ENCODE results near the gene SMCO4. TPM values are rescaled to one million over a fixed set of nuclear protein-coding genes. Genes with fewer than 3 reads are reported as not detected.
A peak's percentile ranks its signal among the peaks of the same experiment; 100 is the strongest.

SMCO4 gene
- total and polyA plus RNA-seq, 7 donors, result 2.4 to 112 (median 9.6) TPM

GRCh38 chr11:93567401-93567895 is 24.3 kb upstream of the SMCO4 start:
- WGBS, 2 donors, result 44 to 64% methylated on average over 7 of the region's 7 CpGs
- Histone ChIP-seq H3K9me3 (no peaks in the 10 kb centered on the region), H3K27ac (peak overlapping the region in 3 of 4 donors; percentile 15 to 44 (median 35)), H3K27me3 (no peaks in the 10 kb centered on the region), H3K36me3 (no peaks in the 10 kb centered on the region), H3K4me3 (no peak overlapping the region), H3K4me1 (peaks cover 0 to 20% (median 20%) of the 10 kb centered on the region in 4 donors)
- peak; percentile 71 for DNase-seq
- TF ChIP-seq POLR2A (IDR thresholded peaks at IDR 0.05) (no peak), POLR2AphosphoS5 (IDR thresholded peaks at IDR 0.05) (peak in 1 of 4 donors; percentile 16)
- TF ChIP-seq, protein P1, sequence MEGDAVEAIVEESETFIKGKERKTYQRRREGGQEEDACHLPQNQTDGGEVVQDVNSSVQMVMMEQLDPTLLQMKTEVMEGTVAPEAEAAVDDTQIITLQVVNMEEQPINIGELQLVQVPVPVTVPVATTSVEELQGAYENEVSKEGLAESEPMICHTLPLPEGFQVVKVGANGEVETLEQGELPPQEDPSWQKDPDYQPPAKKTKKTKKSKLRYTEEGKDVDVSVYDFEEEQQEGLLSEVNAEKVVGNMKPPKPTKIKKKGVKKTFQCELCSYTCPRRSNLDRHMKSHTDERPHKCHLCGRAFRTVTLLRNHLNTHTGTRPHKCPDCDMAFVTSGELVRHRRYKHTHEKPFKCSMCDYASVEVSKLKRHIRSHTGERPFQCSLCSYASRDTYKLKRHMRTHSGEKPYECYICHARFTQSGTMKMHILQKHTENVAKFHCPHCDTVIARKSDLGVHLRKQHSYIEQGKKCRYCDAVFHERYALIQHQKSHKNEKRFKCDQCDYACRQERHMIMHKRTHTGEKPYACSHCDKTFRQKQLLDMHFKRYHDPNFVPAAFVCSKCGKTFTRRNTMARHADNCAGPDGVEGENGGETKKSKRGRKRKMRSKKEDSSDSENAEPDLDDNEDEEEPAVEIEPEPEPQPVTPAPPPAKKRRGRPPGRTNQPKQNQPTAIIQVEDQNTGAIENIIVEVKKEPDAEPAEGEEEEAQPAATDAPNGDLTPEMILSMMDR (IDR thresholded peaks at IDR 0.05), result no peak
- intact Hi-C loops (cut with DNase I), result no loop called here

DNA sequence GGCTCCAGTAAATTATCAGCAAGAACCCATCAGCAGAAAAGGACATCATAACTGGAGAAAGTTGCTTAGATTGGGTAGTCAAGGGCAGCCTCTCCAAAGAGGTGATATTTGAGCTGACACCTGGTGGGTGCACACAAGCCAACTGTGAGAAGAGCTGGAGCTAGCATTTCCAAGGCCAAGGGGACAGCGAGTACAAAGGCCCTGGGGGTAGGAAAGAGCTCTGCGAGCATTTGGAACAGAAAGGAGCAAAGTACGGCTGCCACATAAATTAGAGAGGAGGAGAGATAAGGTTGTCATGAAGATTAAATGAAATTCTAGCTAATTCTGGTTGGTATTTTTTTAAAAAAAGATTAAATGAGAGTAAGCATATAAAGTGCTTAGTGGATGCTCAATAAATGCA is 21.7 kb upstream of the SMCO4 start:
- Histone ChIP-seq H3K27ac (no peak overlapping the region), H3K4me1 (peaks cover 0 to 12% (median 11%) of the 10 kb centered on the region in 4 donors), H3K36me3 (no peaks in the 10 kb centered on the region), H3K9me3 (no peaks in the 10 kb centered on the region), H3K4me3 (no peak overlapping the region), H3K27me3 (no peaks in the 10 kb centered on the region)
- intact Hi-C loops (cut with DNase I), result no loop called here
- no peak for DNase-seq
- WGBS, 2 donors, result 42 to 82% methylated on average over 3 of the region's 3 CpGs
- TF ChIP-seq POLR2A (IDR thresholded peaks at IDR 0.05), result no peak
- TF ChIP-seq POLR2AphosphoS5 (IDR thresholded peaks at IDR 0.05), result no peak
- TF ChIP-seq, protein P1 (IDR thresholded peaks at IDR 0.05), result no peak
- TF ChIP-seq EP300 (IDR thresholded peaks at IDR 0.05), result no peak

DNA sequence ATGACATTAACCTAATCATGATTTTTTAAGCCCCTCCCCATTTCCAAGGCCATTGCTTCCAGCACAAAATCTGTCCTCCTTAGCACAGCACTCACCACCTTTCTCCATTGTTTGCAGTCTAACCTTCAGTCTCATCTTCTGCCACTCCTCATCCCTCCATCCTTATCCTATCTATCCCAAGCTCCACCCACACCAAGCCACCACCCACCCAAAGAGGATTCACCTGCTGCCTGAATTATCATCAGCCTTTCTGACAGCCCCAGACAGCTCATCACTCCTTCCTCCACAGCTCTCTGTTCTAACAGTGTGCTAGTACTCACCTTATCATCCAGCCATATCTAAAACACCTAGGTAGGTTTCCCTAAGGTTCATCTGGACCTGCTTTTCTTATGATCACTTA is 20.7 kb upstream of the SMCO4 start:
- no peaks in the 10 kb centered on the region for H3K9me3 ChIP-seq
- H3K27ac ChIP-seq, result no peak overlapping the region
- no peak overlapping the region for H3K4me3 ChIP-seq
- DNase-seq, result no peak
- H3K4me1 ChIP-seq, result peaks cover 0 to 12% (median 11%) of the 10 kb centered on the region in 4 donors
- TF ChIP-seq EP300 (IDR thresholded peaks at IDR 0.05) (no peak), POLR2AphosphoS5 (IDR thresholded peaks at IDR 0.05) (no peak), POLR2A (IDR thresholded peaks at IDR 0.05) (no peak)
- TF ChIP-seq, protein P1 (IDR thresholded peaks at IDR 0.05), result no peak
- intact Hi-C loops (cut with DNase I), result no loop called here
- H3K36me3 ChIP-seq, result no peaks in the 10 kb centered on the region
- H3K27me3 ChIP-seq, result no peaks in the 10 kb centered on the region

DNA sequence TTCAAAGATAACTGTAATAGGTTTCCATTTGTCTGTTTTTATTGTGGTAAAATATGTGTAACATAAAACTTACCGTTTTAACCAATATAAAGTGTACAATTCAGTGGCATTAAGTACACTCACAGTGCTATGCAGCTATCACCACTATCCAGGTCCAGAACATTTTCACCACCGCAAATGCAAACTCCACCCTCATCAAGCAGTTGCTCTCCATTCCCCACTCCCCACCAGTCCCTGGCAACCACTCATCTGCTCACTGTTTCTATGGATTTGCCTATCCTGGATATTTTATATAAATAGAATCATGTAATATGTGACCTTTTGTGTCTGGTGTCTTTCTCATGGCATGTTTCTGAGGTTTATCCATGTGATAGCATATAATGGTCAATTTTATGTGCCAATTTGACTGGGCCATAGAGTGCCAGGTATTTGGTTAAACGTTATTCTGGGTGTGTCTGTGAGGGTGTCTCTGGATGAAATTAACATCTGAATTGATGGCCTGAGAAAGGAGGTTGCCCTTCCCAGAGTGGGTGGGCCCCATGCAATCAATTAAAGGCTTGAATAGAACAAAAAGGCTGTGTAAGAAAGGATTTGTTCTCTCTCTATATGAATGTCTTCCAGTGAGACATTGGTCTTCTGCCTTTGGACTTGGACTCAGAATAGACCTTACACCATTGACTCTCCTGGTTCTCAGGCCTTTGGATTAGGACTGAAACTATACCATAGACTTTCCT is 17.2 kb upstream of the SMCO4 start:
- Histone ChIP-seq H3K4me1 (no peaks in the 10 kb centered on the region), H3K27me3 (no peaks in the 10 kb centered on the region), H3K27ac (no peak overlapping the region), H3K36me3 (no peaks in the 10 kb centered on the region), H3K9me3 (no peaks in the 10 kb centered on the region), H3K4me3 (no peak overlapping the region)
- intact Hi-C loops (cut with DNase I), result no loop called here
- TF ChIP-seq EP300 (IDR thresholded peaks at IDR 0.05) (no peak), POLR2AphosphoS5 (IDR thresholded peaks at IDR 0.05) (no peak)
- 27 to 61% methylated on average over 3 of the region's 3 CpGs for WGBS, 2 donors
- DNase-seq, result no peak

DNA sequence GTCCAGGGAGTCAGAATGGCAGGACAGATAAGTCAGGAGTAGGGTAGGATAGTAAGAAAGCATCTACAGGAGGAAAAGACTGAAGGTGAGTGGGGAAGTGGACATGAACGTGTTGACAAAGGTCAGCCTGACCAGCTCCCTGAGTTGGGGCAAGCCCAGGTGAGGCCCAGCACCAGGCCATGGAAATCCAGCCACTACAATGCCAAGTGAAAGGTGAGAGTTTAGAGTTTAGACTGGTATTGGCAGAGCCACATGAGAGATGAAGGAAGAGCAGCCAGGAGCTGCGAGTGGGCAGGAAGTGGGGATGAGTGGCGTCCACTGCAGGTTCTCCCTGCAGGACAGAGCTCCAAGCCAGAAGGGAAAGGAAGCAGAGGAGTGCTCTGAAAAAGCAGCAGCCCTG is 16.5 kb upstream of the SMCO4 start:
- WGBS, 2 donors, result 68% methylated on average over 3 of the region's 3 CpGs
- Histone ChIP-seq H3K9me3 (no peaks in the 10 kb centered on the region), H3K4me3 (no peak overlapping the region), H3K36me3 (no peaks in the 10 kb centered on the region), H3K27me3 (no peaks in the 10 kb centered on the region), H3K27ac (no peak overlapping the region), H3K4me1 (no peaks in the 10 kb centered on the region)
- intact Hi-C loops (cut with DNase I), result no loop called here
- TF ChIP-seq EP300 (IDR thresholded peaks at IDR 0.05), result no peak
- TF ChIP-seq POLR2AphosphoS5 (IDR thresholded peaks at IDR 0.05), result no peak
- no peak for TF ChIP-seq POLR2A (IDR thresholded peaks at IDR 0.05)
- TF ChIP-seq, protein P1 (IDR thresholded peaks at IDR 0.05), result no peak
- DNase-seq, result no peak

Data from sigmoid colon (tissue), 7 donors.